A673 (cell line): ENCODE measurements around the gene TP53INP2. TPM values are rescaled to one million over a fixed set of nuclear protein-coding genes. Genes with fewer than 3 reads are reported as not detected.

Experiments
- BruUV-seq: library from RNA; stranded (reverse); fragments of 400-500 nt; replicated peaks from 2 replicates; lab custom pipeline; 2021; lab: Mats Ljungman, UMichigan
- CTCF ChIA-PET: fragments of 300-600 bp; sonication (Branson Sonifier 250); formaldehyde crosslinking; loops from one replicate; lab custom pipeline; 2022; ENCODE audit warnings: antibody characterized with exemption; lab: Charles Lee
- POLR2A ChIA-PET: fragments of 300-600 bp; sonication (Branson Sonifier 250); formaldehyde crosslinking; loops from one replicate; lab custom pipeline; 2022; ENCODE audit warnings: antibody characterized with exemption; ENCODE audit not compliant: low non-redundant PET; lab: Charles Lee
- DNase-seq: peaks from one replicate; pipeline ENCODE4 v3.0.0-alpha.2; 2015; ENCODE audit warnings: low spot score
- H3K27ac ChIP-seq: fragments of 200-600 bp; sonication (generic); 2 replicates; pipeline ENCODE4 v1.5.1; 2016; ENCODE audit warnings: mixed run types, low read depth, mild to moderate bottlenecking, mixed read lengths, antibody characterized with exemption, low read length; ENCODE audit not compliant: poor library complexity, severe bottlenecking
- H3K27me3 ChIP-seq: fragments of 200-600 bp; sonication (generic); replicated peaks from 2 replicates; pipeline ENCODE4 v1.6.1; 2017; ENCODE audit warnings: mixed run types, low read depth, mild to moderate bottlenecking, mixed read lengths, antibody characterized with exemption, low read length; ENCODE audit not compliant: insufficient read depth, poor library complexity
- H3K36me3 ChIP-seq: fragments of 200-600 bp; sonication (generic); 2 replicates; pipeline ENCODE4 v1.6.1; 2016; ENCODE audit warnings: mixed run types, mild to moderate bottlenecking, mixed read lengths, antibody characterized with exemption, low read length; ENCODE audit not compliant: insufficient read depth, poor library complexity, severe bottlenecking
- H3K4me1 ChIP-seq: fragments of 200-600 bp; sonication (generic); 2 replicates; pipeline ENCODE4 v1.6.1; 2017; ENCODE audit warnings: mixed run types, mild to moderate bottlenecking, mixed read lengths, antibody characterized with exemption, low read length; ENCODE audit not compliant: insufficient read depth, poor library complexity, severe bottlenecking
- H3K4me3 ChIP-seq: fragments of 200-600 bp; sonication (generic); 2 replicates; pipeline ENCODE4 v1.5.1; 2016; ENCODE audit warnings: low read depth, mixed run types, mild to moderate bottlenecking, mixed read lengths, low read length; ENCODE audit not compliant: poor library complexity, severe bottlenecking
- H3K9me3 ChIP-seq: fragments of 200-600 bp; sonication (generic); 2 replicates; pipeline ENCODE4 v1.6.1; 2016; ENCODE audit warnings: mixed run types, low read depth, mild to moderate bottlenecking, mixed read lengths, antibody characterized with exemption, low read length; ENCODE audit not compliant: poor library complexity, severe bottlenecking
- EZH2 ChIP-seq: fragments of 200-600 bp; sonication (generic); IDR thresholded peaks from 2 replicates; pipeline ENCODE4 v1.6.1; 2017; ENCODE audit warnings: borderline replicate concordance, low read depth, mild to moderate bottlenecking, mixed read lengths, antibody characterized with exemption, low read length; ENCODE audit not compliant: poor library complexity, severe bottlenecking
- intact Hi-C: fragments of 100-400 bp; cut with micrococcal nuclease; formaldehyde crosslinking; loops from one replicate; pipeline ENCODE4 v1.10.0; 2022; ENCODE audit not compliant: unreplicated experiment
- total RNA-seq: library from RNA; stranded (reverse); gene quantifications from 2 replicates; pipeline ENCODE4 v1.2.3, GENCODE V29; 2021
- TF ChIP-seq, protein P1 (sequence below): fragments of 300-800, 200-600 bp; sonication (generic); conservative IDR thresholded peaks from 2 replicates; pipeline ENCODE4 v1.5.1; 2017; ENCODE audit warnings: low read depth, mild to moderate bottlenecking, antibody characterized with exemption, low read length, moderate library complexity, mixed read lengths

TP53INP2 gene
- total RNA-seq, 1 experiment from 2014 or later: 7.2 TPM

DNA sequence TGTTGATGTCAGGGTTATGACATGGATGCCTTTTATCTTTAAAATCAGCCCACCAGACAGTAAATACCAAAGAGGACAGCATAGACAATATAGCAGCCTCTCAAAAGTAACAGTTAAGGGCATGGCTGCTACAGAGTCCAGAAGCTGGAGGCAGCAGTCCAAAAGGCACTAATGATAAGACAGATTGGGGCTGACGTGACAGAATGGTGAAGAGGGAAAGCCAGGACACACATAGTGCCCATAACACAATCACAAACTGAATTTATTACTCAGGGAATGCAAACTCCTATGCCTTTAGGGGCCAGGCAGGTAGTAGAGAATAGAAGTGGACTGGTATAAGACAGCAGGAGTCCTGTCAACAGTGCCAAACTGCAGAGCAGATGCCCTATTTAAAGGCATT is 40.7 kb downstream of the TP53INP2 start:
- H3K9me3 ChIP-seq: no peaks in the 10 kb centered on the region
- BruUV-seq: no TSS peak
- POLR2A ChIA-PET: no interaction called here
- TF ChIP-seq EZH2: no peak
- TF ChIP-seq, protein P1, sequence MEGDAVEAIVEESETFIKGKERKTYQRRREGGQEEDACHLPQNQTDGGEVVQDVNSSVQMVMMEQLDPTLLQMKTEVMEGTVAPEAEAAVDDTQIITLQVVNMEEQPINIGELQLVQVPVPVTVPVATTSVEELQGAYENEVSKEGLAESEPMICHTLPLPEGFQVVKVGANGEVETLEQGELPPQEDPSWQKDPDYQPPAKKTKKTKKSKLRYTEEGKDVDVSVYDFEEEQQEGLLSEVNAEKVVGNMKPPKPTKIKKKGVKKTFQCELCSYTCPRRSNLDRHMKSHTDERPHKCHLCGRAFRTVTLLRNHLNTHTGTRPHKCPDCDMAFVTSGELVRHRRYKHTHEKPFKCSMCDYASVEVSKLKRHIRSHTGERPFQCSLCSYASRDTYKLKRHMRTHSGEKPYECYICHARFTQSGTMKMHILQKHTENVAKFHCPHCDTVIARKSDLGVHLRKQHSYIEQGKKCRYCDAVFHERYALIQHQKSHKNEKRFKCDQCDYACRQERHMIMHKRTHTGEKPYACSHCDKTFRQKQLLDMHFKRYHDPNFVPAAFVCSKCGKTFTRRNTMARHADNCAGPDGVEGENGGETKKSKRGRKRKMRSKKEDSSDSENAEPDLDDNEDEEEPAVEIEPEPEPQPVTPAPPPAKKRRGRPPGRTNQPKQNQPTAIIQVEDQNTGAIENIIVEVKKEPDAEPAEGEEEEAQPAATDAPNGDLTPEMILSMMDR: no peak
- no peaks in the 10 kb centered on the region for H3K27me3 ChIP-seq
- no peak overlapping the region for H3K4me3 ChIP-seq
- intact Hi-C loops: no loop called here
- H3K4me1 ChIP-seq: no peaks in the 10 kb centered on the region
- H3K27ac ChIP-seq: no peak overlapping the region
- CTCF ChIA-PET: no interaction called here
- H3K36me3 ChIP-seq: peaks cover 57% of the 10 kb centered on the region
- no peak for DNase-seq

DNA sequence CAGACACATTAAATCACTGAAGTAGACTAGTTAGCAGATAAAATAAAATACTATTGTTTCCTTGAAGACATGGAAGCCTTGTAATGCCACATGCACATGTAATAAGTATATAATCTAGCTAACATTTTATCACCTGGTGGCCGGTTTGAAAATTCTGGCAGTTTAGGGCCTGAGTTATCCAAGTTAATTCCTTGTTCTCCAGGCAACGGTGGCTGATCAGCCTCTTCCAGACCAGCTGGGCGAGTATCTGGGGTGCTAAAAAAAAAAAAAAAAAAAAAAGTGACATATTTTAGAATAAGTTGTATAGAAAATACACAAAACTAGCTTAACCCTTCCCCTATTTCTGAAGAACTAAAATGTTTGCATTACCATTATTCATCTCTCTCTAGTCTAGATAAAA is 42.5 kb downstream of the TP53INP2 start:
- ChIA-PET POLR2A (no interaction called here), CTCF (interaction anchor here (0.6 kb wide), 1 partner anchor 552 kb away, joined by 3 read pairs; no protein-coding TSS in a partner anchor)
- peaks cover 66% of the 10 kb centered on the region for H3K36me3 ChIP-seq
- TF ChIP-seq EZH2: no peak
- TF ChIP-seq, protein P1: no peak
- no peaks in the 10 kb centered on the region for H3K27me3 ChIP-seq
- no peak overlapping the region for H3K27ac ChIP-seq
- DNase-seq: no peak
- BruUV-seq: no TSS peak
- H3K9me3 ChIP-seq: no peaks in the 10 kb centered on the region
- H3K4me3 ChIP-seq: no peak overlapping the region
- no peaks in the 10 kb centered on the region for H3K4me1 ChIP-seq
- intact Hi-C loops: no loop called here

DNA sequence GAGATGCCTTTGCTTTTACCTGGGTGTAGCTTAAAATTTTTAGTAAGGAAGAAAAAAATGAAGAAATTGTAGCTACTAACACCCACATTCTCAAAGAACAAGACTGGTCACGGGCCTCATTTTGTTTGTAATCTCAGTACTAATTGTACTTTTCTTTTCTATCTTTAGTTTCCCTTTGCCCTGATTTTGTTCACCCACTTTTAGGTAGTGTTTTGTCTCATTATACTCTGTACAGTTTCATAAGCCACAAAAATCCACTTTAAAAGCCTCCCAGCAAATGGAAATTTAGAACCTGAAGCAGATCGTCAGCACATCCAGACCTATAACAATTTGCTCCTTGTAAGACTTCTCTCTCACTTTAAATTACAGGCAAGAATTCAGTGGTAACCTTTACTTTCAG is 43.3 kb downstream of the TP53INP2 start:
- POLR2A ChIA-PET: no interaction called here

More for the DNA sequence above, 43.3 kb downstream of the TP53INP2 start:
- BruUV-seq: no TSS peak
- no peaks in the 10 kb centered on the region for H3K27me3 ChIP-seq
- H3K4me3 ChIP-seq: no peak overlapping the region
- H3K4me1 ChIP-seq: no peaks in the 10 kb centered on the region
- no peaks in the 10 kb centered on the region for H3K9me3 ChIP-seq
- TF ChIP-seq EZH2: no peak
- TF ChIP-seq, protein P1: no peak
- no peak overlapping the region for H3K27ac ChIP-seq
- peaks cover 67% of the 10 kb centered on the region for H3K36me3 ChIP-seq
- intact Hi-C loops: no loop called here
- CTCF ChIA-PET: interaction anchor here (0.6 to 1.0 kb wide), 2 partner anchors 22 to 553 kb away, joined by 3 to 4 read pairs; no protein-coding TSS in a partner anchor
- DNase-seq: no peak
